ENCODE data around the gene TGFB1I1. TPM values are rescaled to one million over a fixed set of nuclear protein-coding genes. Genes with fewer than 3 reads are reported as not detected.

Gene TGFB1I1
- polyA plus RNA-seq, 1 donor from 2014 or later: 0.38 TPM

DNA sequence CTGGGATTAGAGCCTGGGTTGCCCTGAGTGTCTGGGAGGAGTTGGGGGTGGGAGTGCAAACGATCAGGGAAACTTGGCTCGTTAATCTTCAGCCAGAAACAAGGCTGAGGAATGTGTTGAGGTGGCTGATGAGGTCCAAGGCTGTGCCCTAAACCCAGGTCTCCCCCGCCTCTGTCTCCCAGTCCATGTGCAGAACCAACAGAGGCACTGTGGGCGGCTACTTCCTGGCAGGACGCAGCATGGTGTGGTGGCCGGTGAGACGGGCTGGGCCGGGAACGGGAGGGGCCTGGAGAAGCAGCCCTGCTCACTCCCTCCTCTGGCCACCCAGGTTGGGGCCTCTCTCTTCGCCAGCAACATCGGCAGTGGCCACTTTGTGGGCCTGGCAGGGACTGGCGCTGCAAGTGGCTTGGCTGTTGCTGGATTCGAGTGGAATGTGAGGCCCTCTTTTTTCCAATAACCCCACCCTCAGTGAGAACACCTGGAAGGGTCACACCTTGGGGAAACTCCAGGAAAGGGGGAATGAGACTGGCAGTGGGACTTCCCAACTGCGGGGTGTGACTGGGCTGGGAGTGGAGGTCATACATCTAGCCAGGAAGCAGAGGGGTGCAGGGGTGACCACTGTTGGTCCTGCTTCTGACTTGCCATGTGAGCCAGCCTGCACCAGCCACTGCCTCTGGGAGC lies 12.7 kb downstream of the TGFB1I1 start:
- no peak overlapping the region for H3K27ac ChIP-seq (ENCODE audit: low read length)
- H3K36me3 ChIP-seq (ENCODE audit: insufficient read depth, low read length): no peaks in the 10 kb centered on the region
- TF ChIP-seq RAD21 (conservative IDR thresholded peaks at IDR 0.05): no peak
- no peak for TF ChIP-seq TAF1 (IDR thresholded peaks at IDR 0.05; ENCODE audit: low read depth)
- TF ChIP-seq, protein P1, sequence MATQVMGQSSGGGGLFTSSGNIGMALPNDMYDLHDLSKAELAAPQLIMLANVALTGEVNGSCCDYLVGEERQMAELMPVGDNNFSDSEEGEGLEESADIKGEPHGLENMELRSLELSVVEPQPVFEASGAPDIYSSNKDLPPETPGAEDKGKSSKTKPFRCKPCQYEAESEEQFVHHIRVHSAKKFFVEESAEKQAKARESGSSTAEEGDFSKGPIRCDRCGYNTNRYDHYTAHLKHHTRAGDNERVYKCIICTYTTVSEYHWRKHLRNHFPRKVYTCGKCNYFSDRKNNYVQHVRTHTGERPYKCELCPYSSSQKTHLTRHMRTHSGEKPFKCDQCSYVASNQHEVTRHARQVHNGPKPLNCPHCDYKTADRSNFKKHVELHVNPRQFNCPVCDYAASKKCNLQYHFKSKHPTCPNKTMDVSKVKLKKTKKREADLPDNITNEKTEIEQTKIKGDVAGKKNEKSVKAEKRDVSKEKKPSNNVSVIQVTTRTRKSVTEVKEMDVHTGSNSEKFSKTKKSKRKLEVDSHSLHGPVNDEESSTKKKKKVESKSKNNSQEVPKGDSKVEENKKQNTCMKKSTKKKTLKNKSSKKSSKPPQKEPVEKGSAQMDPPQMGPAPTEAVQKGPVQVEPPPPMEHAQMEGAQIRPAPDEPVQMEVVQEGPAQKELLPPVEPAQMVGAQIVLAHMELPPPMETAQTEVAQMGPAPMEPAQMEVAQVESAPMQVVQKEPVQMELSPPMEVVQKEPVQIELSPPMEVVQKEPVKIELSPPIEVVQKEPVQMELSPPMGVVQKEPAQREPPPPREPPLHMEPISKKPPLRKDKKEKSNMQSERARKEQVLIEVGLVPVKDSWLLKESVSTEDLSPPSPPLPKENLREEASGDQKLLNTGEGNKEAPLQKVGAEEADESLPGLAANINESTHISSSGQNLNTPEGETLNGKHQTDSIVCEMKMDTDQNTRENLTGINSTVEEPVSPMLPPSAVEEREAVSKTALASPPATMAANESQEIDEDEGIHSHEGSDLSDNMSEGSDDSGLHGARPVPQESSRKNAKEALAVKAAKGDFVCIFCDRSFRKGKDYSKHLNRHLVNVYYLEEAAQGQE (IDR thresholded peaks at IDR 0.05; ENCODE audit: borderline replicate concordance): no peak
- TF ChIP-seq SMC3 (conservative IDR thresholded peaks at IDR 0.05; ENCODE audit: poor library complexity): no peak
- no peak for TF ChIP-seq EZH2 (IDR thresholded peaks at IDR 0.05; ENCODE audit: borderline replicate concordance, insufficient read depth, low read length, poor library complexity, severe bottlenecking)
- TF ChIP-seq, protein P2, sequence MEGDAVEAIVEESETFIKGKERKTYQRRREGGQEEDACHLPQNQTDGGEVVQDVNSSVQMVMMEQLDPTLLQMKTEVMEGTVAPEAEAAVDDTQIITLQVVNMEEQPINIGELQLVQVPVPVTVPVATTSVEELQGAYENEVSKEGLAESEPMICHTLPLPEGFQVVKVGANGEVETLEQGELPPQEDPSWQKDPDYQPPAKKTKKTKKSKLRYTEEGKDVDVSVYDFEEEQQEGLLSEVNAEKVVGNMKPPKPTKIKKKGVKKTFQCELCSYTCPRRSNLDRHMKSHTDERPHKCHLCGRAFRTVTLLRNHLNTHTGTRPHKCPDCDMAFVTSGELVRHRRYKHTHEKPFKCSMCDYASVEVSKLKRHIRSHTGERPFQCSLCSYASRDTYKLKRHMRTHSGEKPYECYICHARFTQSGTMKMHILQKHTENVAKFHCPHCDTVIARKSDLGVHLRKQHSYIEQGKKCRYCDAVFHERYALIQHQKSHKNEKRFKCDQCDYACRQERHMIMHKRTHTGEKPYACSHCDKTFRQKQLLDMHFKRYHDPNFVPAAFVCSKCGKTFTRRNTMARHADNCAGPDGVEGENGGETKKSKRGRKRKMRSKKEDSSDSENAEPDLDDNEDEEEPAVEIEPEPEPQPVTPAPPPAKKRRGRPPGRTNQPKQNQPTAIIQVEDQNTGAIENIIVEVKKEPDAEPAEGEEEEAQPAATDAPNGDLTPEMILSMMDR (IDR thresholded peaks at IDR 0.05; ENCODE audit: poor library complexity, severe bottlenecking): no peak
- TF ChIP-seq POLR2AphosphoS5 (IDR thresholded peaks at IDR 0.05): no peak
- no peak for TF ChIP-seq EP300 (conservative IDR thresholded peaks at IDR 0.05; ENCODE audit: poor library complexity, severe bottlenecking)
- TF ChIP-seq MXI1 (conservative IDR thresholded peaks at IDR 0.05; ENCODE audit: poor library complexity, severe bottlenecking): no peak
- peaks cover 48% of the 10 kb centered on the region for H3K27me3 ChIP-seq (ENCODE audit: insufficient read depth, low read depth, low read length)
- H3K9me2 ChIP-seq (ENCODE audit: insufficient read depth, low read length): no peaks in the 10 kb centered on the region
- H3K79me2 ChIP-seq (replicated peaks; ENCODE audit: insufficient read depth, low read length): no peaks in the 10 kb centered on the region
- H3K4me3 ChIP-seq (ENCODE audit: low read length): no peak overlapping the region
- H3K4me2 ChIP-seq (ENCODE audit: low read length): no peak overlapping the region
- H3F3A ChIP-seq (ENCODE audit: insufficient read depth, low read length, poor library complexity, severe bottlenecking): no peaks in the 10 kb centered on the region
- H4K20me1 ChIP-seq (ENCODE audit: insufficient read depth): no peaks in the 10 kb centered on the region
- H2AFZ ChIP-seq (ENCODE audit: low read depth, low read length): no peak overlapping the region
- no peaks in the 10 kb centered on the region for H3K9me3 ChIP-seq (ENCODE audit: low read length)
- H3K9ac ChIP-seq (ENCODE audit: low read length): no peak overlapping the region

DNA sequence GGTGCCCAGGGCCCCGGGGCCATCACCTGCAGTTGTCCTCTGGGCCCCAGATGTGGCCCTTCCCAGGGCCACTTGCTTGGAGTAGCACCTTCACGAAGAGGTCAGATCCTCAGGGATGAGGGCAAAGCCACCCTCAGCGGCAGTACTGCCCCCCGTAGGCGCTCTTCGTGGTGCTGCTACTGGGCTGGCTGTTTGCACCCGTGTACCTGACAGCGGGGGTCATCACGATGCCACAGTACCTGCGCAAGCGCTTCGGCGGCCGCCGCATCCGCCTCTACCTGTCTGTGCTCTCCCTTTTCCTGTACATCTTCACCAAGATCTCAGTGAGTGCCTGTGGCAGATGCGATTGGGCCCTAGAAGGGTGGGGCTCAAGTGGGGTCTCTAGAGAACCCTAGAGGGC lies 13.6 kb downstream of the TGFB1I1 start:
- no peaks in the 10 kb centered on the region for H3K9me3 ChIP-seq (ENCODE audit: low read length)

More for the DNA sequence above, 13.6 kb downstream of the TGFB1I1 start:
- Histone ChIP-seq H3F3A (ENCODE audit: insufficient read depth, low read length, poor library complexity, severe bottlenecking) (no peaks in the 10 kb centered on the region), H3K27me3 (ENCODE audit: insufficient read depth, low read depth, low read length) (peaks cover 45% of the 10 kb centered on the region), H2AFZ (ENCODE audit: low read depth, low read length) (no peak overlapping the region), H3K4me3 (ENCODE audit: low read length) (no peak overlapping the region), H4K20me1 (ENCODE audit: insufficient read depth) (no peaks in the 10 kb centered on the region), H3K27ac (ENCODE audit: low read length) (no peak overlapping the region), H3K79me2 (replicated peaks; ENCODE audit: insufficient read depth, low read length) (no peaks in the 10 kb centered on the region), H3K36me3 (ENCODE audit: insufficient read depth, low read length) (no peaks in the 10 kb centered on the region), H3K9me2 (ENCODE audit: insufficient read depth, low read length) (no peaks in the 10 kb centered on the region), H3K9ac (ENCODE audit: low read length) (no peak overlapping the region), H3K4me2 (ENCODE audit: low read length) (no peak overlapping the region)
- TF ChIP-seq POLR2AphosphoS5 (IDR thresholded peaks at IDR 0.05) (no peak), MXI1 (conservative IDR thresholded peaks at IDR 0.05; ENCODE audit: poor library complexity, severe bottlenecking) (no peak), EP300 (conservative IDR thresholded peaks at IDR 0.05; ENCODE audit: poor library complexity, severe bottlenecking) (no peak), EZH2 (IDR thresholded peaks at IDR 0.05; ENCODE audit: borderline replicate concordance, insufficient read depth, low read length, poor library complexity, severe bottlenecking) (no peak), TAF1 (IDR thresholded peaks at IDR 0.05; ENCODE audit: low read depth) (no peak), SMC3 (conservative IDR thresholded peaks at IDR 0.05; ENCODE audit: poor library complexity) (no peak), RAD21 (conservative IDR thresholded peaks at IDR 0.05) (no peak)
- TF ChIP-seq, protein P2 (IDR thresholded peaks at IDR 0.05; ENCODE audit: poor library complexity, severe bottlenecking): no peak
- TF ChIP-seq, protein P1 (IDR thresholded peaks at IDR 0.05; ENCODE audit: borderline replicate concordance): no peak
